NCI-H446 treated with DMSO at 0.1 percent for 48 hours (cell line): Measurements from ENCODE around the gene CSGALNACT2.

Experiments used
- DNase-seq: peaks from one replicate; lab custom pipeline; 2025; lab: John Stamatoyannopoulos, UW

The CSGALNACT2 gene

DNA sequence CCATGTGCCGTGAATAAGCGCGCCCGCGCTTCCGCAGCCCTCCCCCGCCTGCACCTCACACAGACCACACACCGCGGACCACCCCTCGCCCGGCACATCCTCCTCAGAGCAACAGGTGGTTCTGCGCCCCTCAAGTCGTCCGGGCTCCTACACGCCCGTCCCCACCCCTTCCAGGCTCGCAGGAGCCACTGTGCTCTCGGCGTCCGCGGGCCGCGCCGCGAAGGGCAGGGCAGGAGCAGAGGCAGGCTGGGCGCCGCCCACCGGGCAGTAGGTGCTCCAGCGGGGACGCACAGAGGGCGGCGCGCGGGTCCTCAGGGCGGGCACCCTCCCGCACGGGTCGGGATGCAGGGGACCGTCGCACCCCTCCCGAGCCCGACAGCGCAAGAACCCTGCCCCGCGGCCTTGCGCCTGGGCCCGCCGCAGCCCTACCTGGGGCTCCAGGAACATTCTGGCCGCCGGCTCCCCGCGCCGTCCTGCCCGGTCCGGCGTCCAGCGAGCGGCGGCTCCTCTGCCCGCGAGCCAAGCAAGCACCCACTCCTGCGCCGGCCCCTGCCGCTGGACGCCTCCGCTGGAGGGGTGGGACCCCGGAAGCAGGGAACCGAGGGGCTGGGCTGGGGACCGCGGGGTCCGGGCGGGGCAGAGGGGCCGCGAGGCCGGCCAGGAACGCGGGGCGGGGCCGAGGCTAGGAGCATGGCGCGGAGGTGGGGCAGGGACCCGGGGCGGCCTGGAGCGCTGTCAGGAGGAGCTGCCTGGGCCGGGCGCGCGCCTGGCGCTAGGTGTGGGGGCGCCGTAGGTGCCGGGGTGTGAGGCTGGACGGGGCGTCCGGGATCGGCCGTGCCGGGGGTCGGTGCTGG is 91.2 kb downstream of the CSGALNACT2 start:
- DNase-seq, result no peak

- no peak for DNase-seq
These were observed 92.1 kb downstream of the CSGALNACT2 start for GRCh38 chr10:43230101-43230908.

GRCh38 chr10:43230909-43231522 is 92.8 kb downstream of the CSGALNACT2 start:
- no peak for DNase-seq

GRCh38 chr10:43231523-43232078 is 93.4 kb downstream of the CSGALNACT2 start:
- DNase-seq, result no peak

GRCh38 chr10:43233601-43234430 is 95.6 kb downstream of the CSGALNACT2 start:
- no peak for DNase-seq

- DNase-seq, result no peak
These were observed 96.3 kb downstream of the CSGALNACT2 start for GRCh38 chr10:43234471-43235041.
